Brain microvascular endothelial cell (primary cell): ENCODE measurements around the gene NOTCH4.
"Not testable (repeated sequence)": the region's sequence is repeated elsewhere in the genome, so short reads cannot be mapped to it uniquely, and the experiment has no call there.

Source experiments
- DNase-seq: peaks from one replicate; pipeline ENCODE4 v3.0.0-alpha.2; 2020
- H3K27ac ChIP-seq: fragments of 250-450 bp; sonication (Bioruptor Pico); 2 replicates; pipeline ENCODE4 v1.5.1; 2020; ENCODE audit warnings: mild to moderate bottlenecking, moderate library complexity
- H3K27me3 ChIP-seq: fragments of 250-450 bp; sonication (Bioruptor Pico); replicated peaks from 2 replicates; pipeline ENCODE4 v1.5.1; 2020; ENCODE audit warnings: mild to moderate bottlenecking
- H3K36me3 ChIP-seq: fragments of 250-450 bp; sonication (Bioruptor Pico); replicated peaks from 2 replicates; pipeline ENCODE4 v1.5.1; 2020; ENCODE audit warnings: mild to moderate bottlenecking
- H3K4me3 ChIP-seq: 2 replicates; pipeline ENCODE4 v1.5.1; 2011; ENCODE audit warnings: low read depth, mild to moderate bottlenecking, control low read depth, low read length, moderate library complexity
- in situ Hi-C: cut with HindIII; loops from 2 replicates; pipeline ENCODE4 v1.10.0; 2017; ENCODE audit warnings: low sequenced_read_pairs, low pct_ligation_motif_present
- TF ChIP-seq, protein P1 (sequence below): IDR thresholded peaks from 2 replicates; pipeline ENCODE4 v1.5.1; 2011; ENCODE audit warnings: low read depth, mild to moderate bottlenecking, moderate library complexity, low read length, control low read depth, inconsistent platforms; ENCODE audit errors: missing control alignments

Gene NOTCH4

DNA sequence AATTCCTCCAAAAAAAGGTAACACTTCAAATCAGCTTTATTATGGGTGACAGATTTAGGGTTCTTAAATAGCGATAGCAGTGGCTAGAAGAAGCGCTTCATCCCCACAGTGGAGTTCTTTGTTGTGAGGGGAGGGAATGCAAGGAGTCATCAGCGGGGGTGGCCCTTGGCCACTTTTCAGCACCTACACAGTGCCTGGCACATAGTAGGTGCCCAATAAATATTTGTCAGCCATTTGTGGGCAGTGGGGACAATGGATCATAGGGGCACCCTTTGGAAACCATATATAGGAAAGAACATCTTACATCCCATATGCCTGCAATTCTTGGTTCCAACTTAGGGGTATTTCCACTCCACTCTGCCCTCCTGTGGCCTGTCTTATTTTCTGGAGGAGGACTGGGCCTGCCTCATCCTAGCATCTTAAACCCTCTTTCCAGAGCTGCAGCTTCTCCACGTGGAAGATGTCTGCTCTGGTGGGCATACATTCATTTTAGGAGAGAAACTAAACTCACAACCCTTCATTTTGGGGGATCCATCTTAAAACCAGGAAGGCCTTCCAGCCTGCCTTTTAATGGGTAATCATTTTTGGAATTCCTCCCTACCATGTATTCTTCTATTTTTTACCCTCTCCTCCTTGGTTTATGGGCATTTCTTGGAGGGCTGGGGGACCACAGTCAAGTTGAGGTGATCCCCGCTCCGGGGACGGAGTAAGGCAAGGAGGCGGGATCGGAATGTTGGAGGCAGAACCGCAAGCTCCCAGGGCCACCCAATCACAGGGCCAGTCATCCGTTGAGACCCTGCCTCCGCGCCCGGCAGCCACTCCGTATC, 28.8 kb downstream of the NOTCH4 start:
- Histone ChIP-seq H3K4me3 (peak overlapping the region; percentile 52), H3K36me3 (no peaks in the 10 kb centered on the region), H3K27ac (peak overlapping the region; percentile 87), H3K27me3 (no peaks in the 10 kb centered on the region)
- DNase-seq, result peak; percentile 55
- TF ChIP-seq, protein P1, sequence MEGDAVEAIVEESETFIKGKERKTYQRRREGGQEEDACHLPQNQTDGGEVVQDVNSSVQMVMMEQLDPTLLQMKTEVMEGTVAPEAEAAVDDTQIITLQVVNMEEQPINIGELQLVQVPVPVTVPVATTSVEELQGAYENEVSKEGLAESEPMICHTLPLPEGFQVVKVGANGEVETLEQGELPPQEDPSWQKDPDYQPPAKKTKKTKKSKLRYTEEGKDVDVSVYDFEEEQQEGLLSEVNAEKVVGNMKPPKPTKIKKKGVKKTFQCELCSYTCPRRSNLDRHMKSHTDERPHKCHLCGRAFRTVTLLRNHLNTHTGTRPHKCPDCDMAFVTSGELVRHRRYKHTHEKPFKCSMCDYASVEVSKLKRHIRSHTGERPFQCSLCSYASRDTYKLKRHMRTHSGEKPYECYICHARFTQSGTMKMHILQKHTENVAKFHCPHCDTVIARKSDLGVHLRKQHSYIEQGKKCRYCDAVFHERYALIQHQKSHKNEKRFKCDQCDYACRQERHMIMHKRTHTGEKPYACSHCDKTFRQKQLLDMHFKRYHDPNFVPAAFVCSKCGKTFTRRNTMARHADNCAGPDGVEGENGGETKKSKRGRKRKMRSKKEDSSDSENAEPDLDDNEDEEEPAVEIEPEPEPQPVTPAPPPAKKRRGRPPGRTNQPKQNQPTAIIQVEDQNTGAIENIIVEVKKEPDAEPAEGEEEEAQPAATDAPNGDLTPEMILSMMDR, result peak; percentile 76
- in situ Hi-C loops, result no loop called here

- TF ChIP-seq, protein P1, result no peak
- no peak for DNase-seq
- H3K27ac ChIP-seq, result no peak overlapping the region
- in situ Hi-C loops, result no loop called here
- no peak overlapping the region for H3K4me3 ChIP-seq
- no peaks in the 10 kb centered on the region for H3K36me3 ChIP-seq
- H3K27me3 ChIP-seq, result no peaks in the 10 kb centered on the region
Measured at GRCh38 chr6:32194388-32194787, 29.5 kb downstream of the NOTCH4 start.

DNA sequence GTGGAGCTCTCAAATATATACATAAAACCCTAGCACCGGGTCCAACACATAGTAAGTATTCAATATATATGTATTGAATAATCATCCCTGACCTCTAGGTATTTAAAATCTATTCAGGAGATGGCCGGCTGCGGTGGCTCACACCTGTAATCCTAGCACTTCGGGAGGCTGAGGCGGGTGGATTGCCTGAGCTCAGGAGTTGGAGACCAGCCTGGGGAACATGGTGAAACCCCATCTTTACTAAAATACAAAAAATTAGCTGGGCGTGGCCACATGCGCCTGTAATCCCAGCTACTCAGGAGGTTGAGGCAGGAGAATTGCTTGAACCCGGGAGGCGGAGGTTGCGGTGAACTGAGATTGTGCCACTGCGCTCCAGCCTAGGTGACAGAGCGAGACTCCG, 30.8 kb downstream of the NOTCH4 start:
- in situ Hi-C loops, result not testable (repeated sequence)
- peak overlapping the region; percentile 6 for H3K4me3 ChIP-seq

DNA sequence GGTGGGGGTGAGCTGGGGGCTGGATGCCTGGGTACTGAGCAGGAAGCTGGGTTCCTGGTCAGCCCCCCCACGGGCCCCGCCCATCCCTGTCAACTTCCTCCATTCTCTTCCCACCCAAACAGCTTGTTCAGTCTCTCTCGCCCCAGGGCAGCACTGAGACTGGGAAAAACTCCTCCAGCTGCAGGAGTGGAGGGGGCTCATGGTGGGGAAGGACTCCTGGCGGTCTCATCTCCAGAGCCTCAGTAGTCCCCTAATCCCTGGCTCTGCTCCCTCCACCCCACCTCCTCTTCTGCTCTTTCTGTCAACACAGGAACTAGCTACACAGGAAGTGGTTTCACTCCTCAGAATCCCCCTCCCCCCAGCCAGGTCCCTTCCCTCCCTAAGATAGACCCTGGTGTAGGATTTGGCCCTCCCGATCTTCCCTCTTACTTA, 31.2 kb downstream of the NOTCH4 start, which contains the start of gene GPSM3:
TSS of gene GPSM3 (minus strand) at position 36 of the 432 bp plus-strand sequence. CDS start 130 bp downstream, outside the sequence.
- peak within 1 kb of the TSS; percentile 34 for H3K27ac ChIP-seq
- peak within 1 kb of the TSS; percentile 6 for H3K4me3 ChIP-seq
- peak; percentile 16 for DNase-seq
- peaks cover 3% of the 10 kb centered on the region for H3K36me3 ChIP-seq
- in situ Hi-C loops, result no loop called here
- TF ChIP-seq, protein P1, result no peak
- H3K27me3 ChIP-seq, result no peaks in the 10 kb centered on the region

More for the DNA sequence above, 30.8 kb downstream of the NOTCH4 start:
- H3K36me3 ChIP-seq, DNase-seq, H3K27ac ChIP-seq, H3K27me3 ChIP-seq: not testable (repeated sequence)

DNA sequence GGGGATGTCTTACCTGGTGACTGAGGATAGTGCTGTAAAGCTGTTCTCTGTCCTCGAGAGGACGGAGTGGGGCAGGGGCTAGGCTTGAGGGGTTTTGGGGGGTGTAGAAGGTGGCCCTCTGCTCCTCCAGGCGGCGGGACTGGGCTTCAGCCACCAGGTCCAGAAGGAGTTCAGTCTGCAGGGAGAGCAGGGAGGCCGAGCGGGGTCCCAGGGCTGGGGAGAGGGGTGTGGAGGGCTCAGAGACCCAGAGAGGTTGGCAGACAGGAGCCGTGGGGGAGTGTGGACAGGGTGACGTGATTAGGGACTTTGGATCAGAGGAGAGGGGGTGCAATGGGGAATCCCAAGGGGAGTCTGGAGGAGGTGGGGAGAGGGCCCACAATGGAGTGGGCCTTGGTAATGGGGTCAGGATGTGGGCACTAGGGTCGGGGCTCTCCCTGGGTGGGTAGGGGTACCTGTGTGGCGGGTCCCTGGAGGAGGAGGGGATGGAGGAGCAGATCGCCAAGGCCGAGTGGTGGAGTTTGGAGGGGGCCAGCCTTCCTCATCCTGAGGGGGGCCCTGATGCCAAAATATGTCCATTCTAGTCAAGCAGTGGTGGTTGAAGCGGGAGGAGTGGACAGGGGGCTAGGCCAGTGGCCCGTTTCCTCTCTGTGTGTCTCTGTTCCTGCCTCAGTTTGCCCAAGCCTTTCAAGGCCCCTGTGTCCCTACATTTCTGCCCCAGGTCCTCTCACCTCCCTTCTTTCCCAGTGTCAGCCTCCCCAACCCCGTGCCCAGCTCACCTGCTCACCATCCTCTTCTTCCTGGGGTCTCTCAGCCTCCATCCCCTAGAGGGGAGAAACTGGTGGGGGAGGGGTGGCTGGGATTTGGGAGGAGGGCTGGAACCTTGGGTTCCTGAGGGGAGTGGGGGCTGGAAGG, 31.9 kb downstream of the NOTCH4 start:
- in situ Hi-C loops, result no loop called here
- DNase-seq, result no peak

More for the DNA sequence above, 31.9 kb downstream of the NOTCH4 start:
- no peaks in the 10 kb centered on the region for H3K27me3 ChIP-seq
- no peak overlapping the region for H3K27ac ChIP-seq
- H3K36me3 ChIP-seq, result peaks cover 9% of the 10 kb centered on the region
- no peak overlapping the region for H3K4me3 ChIP-seq
- TF ChIP-seq, protein P1, result no peak
